Neural cell (in vitro differentiated cells): ENCODE results near the gene UBA3.

Source experiments
- CTCF ChIP-seq: fragments of 450-650 bp; IDR thresholded peaks from 2 replicates; pipeline ENCODE4 v1.5.1; 2014; ENCODE audit warnings: antibody characterized with exemption, mild to moderate bottlenecking, moderate library complexity; ENCODE audit not compliant: poor library complexity, severe bottlenecking
- EZH2 ChIP-seq: fragments of 200-600, 300-800 bp; shearing (Covaris generic), sonication (generic); IDR thresholded peaks from 2 replicates; pipeline ENCODE4 v1.6.1; 2014; ENCODE audit warnings: antibody characterized with exemption, low read length, borderline replicate concordance, mild to moderate bottlenecking; ENCODE audit not compliant: insufficient read depth, poor library complexity, severe bottlenecking

- TF ChIP-seq EZH2 (no peak), CTCF (peak; percentile 86)
These were observed 40.8 kb upstream of the UBA3 start for GRCh38 chr3:69120879-69121464.
